Mammary epithelial cell (primary cell): ENCODE data around the gene PCYOX1L.

Experiments
- EZH2 ChIP-seq: IDR thresholded peaks from 2 replicates; pipeline ENCODE4 v1.6.1; 2012; ENCODE audit warnings: low read length, inconsistent platforms, borderline replicate concordance
- TF ChIP-seq, protein P1 (sequence below), 2 donors: IDR thresholded peaks in 1 of 2; conservative IDR thresholded peaks in 1 of 2; 2 replicates each; pipeline ENCODE4 v1.5.1; 2011 to 2012; ENCODE audit warnings: inconsistent platforms in 2 of 2, low read length in 2 of 2, mild to moderate bottlenecking in 2 of 2, control low read depth in 1 of 2, low read depth in 1 of 2; ENCODE audit not compliant: insufficient read depth in 1 of 2; ENCODE audit errors: extremely low read depth in 1 of 2

- TF ChIP-seq, protein P1, sequence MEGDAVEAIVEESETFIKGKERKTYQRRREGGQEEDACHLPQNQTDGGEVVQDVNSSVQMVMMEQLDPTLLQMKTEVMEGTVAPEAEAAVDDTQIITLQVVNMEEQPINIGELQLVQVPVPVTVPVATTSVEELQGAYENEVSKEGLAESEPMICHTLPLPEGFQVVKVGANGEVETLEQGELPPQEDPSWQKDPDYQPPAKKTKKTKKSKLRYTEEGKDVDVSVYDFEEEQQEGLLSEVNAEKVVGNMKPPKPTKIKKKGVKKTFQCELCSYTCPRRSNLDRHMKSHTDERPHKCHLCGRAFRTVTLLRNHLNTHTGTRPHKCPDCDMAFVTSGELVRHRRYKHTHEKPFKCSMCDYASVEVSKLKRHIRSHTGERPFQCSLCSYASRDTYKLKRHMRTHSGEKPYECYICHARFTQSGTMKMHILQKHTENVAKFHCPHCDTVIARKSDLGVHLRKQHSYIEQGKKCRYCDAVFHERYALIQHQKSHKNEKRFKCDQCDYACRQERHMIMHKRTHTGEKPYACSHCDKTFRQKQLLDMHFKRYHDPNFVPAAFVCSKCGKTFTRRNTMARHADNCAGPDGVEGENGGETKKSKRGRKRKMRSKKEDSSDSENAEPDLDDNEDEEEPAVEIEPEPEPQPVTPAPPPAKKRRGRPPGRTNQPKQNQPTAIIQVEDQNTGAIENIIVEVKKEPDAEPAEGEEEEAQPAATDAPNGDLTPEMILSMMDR (conservative IDR thresholded peaks at IDR 0.05 in 1 of 2, IDR thresholded peaks at IDR 0.05 in 1 of 2; ENCODE audit: extremely low read depth in 1 of 2, insufficient read depth in 1 of 2, low read depth in 1 of 2, low read length in 2 of 2), result no peak
- no peak for TF ChIP-seq EZH2
Measured at GRCh38 chr5:149325166-149325735, 32.6 kb upstream of the PCYOX1L start.
